GM06990 (cell line): ENCODE data around the gene ZC3H7B.
"Not testable (repeated sequence)": the region's sequence is repeated elsewhere in the genome, so short reads cannot be mapped to it uniquely, and the experiment has no call there.

Source experiments
- DNase-seq: peaks from one replicate; pipeline ENCODE4 v3.0.0-alpha.2; 2011; ENCODE audit not compliant: insufficient read length; ENCODE audit errors: extremely low read depth
- H3K27me3 ChIP-seq: replicated peaks from 2 replicates; pipeline ENCODE4 v1.6.0; 2011; ENCODE audit warnings: low read length; ENCODE audit not compliant: control insufficient read depth, insufficient read depth
- H3K36me3 ChIP-seq: 2 replicates; pipeline ENCODE4 v1.5.1; 2011; ENCODE audit warnings: low read length; ENCODE audit not compliant: control insufficient read depth, insufficient read depth
- H3K4me3 ChIP-seq: replicated peaks from 2 replicates; pipeline ENCODE4 v1.5.1; 2011; ENCODE audit warnings: low read depth, mild to moderate bottlenecking, control low read depth, low read length
- CTCF ChIP-seq: IDR thresholded peaks from 2 replicates; pipeline ENCODE4 v1.5.1; 2011; ENCODE audit warnings: low read length, control low read depth, mild to moderate bottlenecking, inconsistent platforms; ENCODE audit not compliant: insufficient read depth, poor library complexity, severe bottlenecking

ZC3H7B gene

GRCh38 chr22:41288245-41288946 is 12.9 kb upstream of the ZC3H7B start:
- Histone ChIP-seq H3K36me3 (no peaks in the 10 kb centered on the region; the same call in 1 of the 2 replicates), H3K4me3 (no peak overlapping the region), H3K27me3 (no peaks in the 10 kb centered on the region)
- DNase-seq: no peak
- no peak for TF ChIP-seq CTCF

GRCh38 chr22:41289671-41290070 is 11.7 kb upstream of the ZC3H7B start:
- H3K4me3 ChIP-seq: no peak overlapping the region
- no peak for DNase-seq
- H3K36me3 ChIP-seq: no peaks in the 10 kb centered on the region
- H3K27me3 ChIP-seq: no peaks in the 10 kb centered on the region
- TF ChIP-seq CTCF: no peak

- DNase-seq: no peak
- H3K36me3 ChIP-seq: no peaks in the 10 kb centered on the region
- H3K4me3 ChIP-seq: no peak overlapping the region
- no peaks in the 10 kb centered on the region for H3K27me3 ChIP-seq
- TF ChIP-seq CTCF: no peak
Measured at GRCh38 chr22:41290262-41291221, 10.8 kb upstream of the ZC3H7B start.

GRCh38 chr22:41294816-41295215 is 6.5 kb upstream of the ZC3H7B start:
- H3K4me3 ChIP-seq, H3K27me3 ChIP-seq, DNase-seq, H3K36me3 ChIP-seq: not testable (repeated sequence)

GRCh38 chr22:41296826-41297667 is 4.3 kb upstream of the ZC3H7B start:
- TF ChIP-seq CTCF: no peak
- no peaks in the 10 kb centered on the region for H3K27me3 ChIP-seq
- no peak overlapping the region for H3K4me3 ChIP-seq
- DNase-seq: no peak
- no peaks in the 10 kb centered on the region for H3K36me3 ChIP-seq
